Ascending aorta (tissue), 2 donors: ENCODE results near the gene WDR86. TPM values are rescaled to one million over a fixed set of nuclear protein-coding genes. Genes with fewer than 3 reads are reported as not detected.

ENCODE experiments used
- DNase-seq, 2 donors: peaks; one replicate each; pipeline ENCODE4 v3.0.0-alpha.2; 2019; ENCODE audit warnings: low spot score in 2 of 2
- H3K27ac ChIP-seq, 2 donors: fragments of 200-600 bp; sonication (generic); one replicate each; pipeline ENCODE4 v1.5.1; 2016 to 2017; ENCODE audit warnings: mild to moderate bottlenecking in 1 of 2
- H3K27me3 ChIP-seq: fragments of 200-600 bp; sonication (generic); one replicate; pipeline ENCODE4 v1.5.1; 2017
- H3K36me3 ChIP-seq, 2 donors: fragments of 200-600 bp; sonication (generic); one replicate each; pipeline ENCODE4 v1.5.1; 2016
- H3K4me1 ChIP-seq, 2 donors: fragments of 200-600 bp; sonication (generic); one replicate each; pipeline ENCODE4 v1.5.1; 2016 to 2017; ENCODE audit warnings: mild to moderate bottlenecking in 1 of 2
- H3K4me3 ChIP-seq, 2 donors: fragments of 200-600 bp; sonication (generic); one replicate each; pipeline ENCODE4 v1.5.1; 2016 to 2017; ENCODE audit warnings: mild to moderate bottlenecking in 1 of 2
- H3K9me3 ChIP-seq, 2 donors: fragments of 200-600 bp; sonication (generic); one replicate each; pipeline ENCODE4 v1.5.1; 2016
- CTCF ChIP-seq, 3 experiments: fragments of 200-600 bp in 2 of 3; fragments of 450-650 bp in 1 of 3; sonication (generic) in 2 of 3; IDR thresholded peaks; one replicate each; pipeline ENCODE4 v1.5.1; 2016 to 2019; ENCODE audit warnings: antibody characterized with exemption in 3 of 3, mild to moderate bottlenecking in 1 of 3, moderate library complexity in 1 of 3
- intact Hi-C: fragments of 100-400 bp; cut with DNase I; formaldehyde crosslinking; loops from one replicate; pipeline ENCODE4 v1.15.1; 2023
- total RNA-seq: library from RNA; depleted of rRNA; stranded (reverse); fragments of >200 nt; gene quantifications from one replicate; pipeline ENCODE4 v1.1.0, GENCODE V29; 2016

Gene WDR86
- total RNA-seq, 1 donor from 2014 or later = 4.0 TPM

- TF ChIP-seq CTCF (IDR thresholded peaks at IDR 0.05) = no peak
- Histone ChIP-seq H3K27ac (no peak overlapping the region), H3K4me3 (no peak overlapping the region), H3K4me1 (peaks cover 0 to 3% of the 10 kb centered on the region in 2 donors), H3K36me3 (peaks cover 34 to 49% of the 10 kb centered on the region in 2 donors), H3K9me3 (no peaks in the 10 kb centered on the region), H3K27me3 (no peaks in the 10 kb centered on the region)
- intact Hi-C loops = no loop called here
- DNase-seq = no peak
Observed at GRCh38 chr7:151378496-151379192, 31.2 kb downstream of the WDR86 start.

DNA sequence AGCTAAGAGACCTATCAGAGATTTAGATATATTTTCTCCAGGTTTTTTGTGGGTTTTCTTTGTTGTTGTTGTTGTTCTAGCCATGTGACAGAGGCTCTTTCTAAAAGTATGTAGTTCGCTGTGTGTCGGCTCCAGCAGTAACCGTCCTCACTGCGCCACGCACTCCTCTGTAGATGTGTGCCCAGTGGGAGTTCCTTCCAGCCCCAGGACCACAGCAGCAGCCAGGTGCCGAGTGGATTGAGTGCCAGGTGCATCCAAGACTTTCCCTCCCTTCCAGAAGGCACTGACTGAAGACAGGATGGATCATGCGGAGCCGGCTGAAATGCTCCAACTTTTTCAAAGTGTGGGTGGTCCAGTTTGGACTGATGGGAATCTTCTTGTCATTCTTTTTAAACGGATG lies 31.8 kb downstream of the WDR86 start:
- no peak overlapping the region for H3K4me3 ChIP-seq
- intact Hi-C loops = no loop called here
- no peaks in the 10 kb centered on the region for H3K9me3 ChIP-seq
- H3K4me1 ChIP-seq = peaks cover 0 to 3% of the 10 kb centered on the region in 2 donors
- no peak overlapping the region for H3K27ac ChIP-seq
- no peaks in the 10 kb centered on the region for H3K27me3 ChIP-seq
- peaks cover 36 to 53% of the 10 kb centered on the region in 2 donors for H3K36me3 ChIP-seq
- no peak for DNase-seq
- no peak for TF ChIP-seq CTCF (IDR thresholded peaks at IDR 0.05)

DNA sequence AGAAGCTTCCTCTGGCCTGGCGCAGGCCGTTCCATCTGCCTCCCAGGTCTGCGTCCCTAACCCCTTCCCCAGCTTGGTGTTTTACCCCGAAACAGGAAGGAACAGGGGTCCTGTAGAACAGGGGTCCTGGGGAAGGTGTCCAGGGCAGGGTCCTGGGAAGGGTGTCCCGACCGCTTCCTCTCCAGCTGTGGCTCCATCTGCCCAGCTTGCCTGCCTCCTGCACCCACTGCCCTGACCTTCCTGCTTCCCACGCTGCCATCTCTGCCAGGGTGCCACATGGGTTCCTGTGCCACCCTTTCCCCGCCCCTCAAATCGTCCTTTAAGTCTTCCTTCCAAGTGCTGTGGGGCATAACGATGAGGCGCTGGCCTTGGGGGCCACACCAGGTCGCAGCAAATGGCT lies 32.4 kb downstream of the WDR86 start:
- no peaks in the 10 kb centered on the region for H3K9me3 ChIP-seq
- intact Hi-C loops = no loop called here
- no peaks in the 10 kb centered on the region for H3K27me3 ChIP-seq
- peaks cover 0 to 3% of the 10 kb centered on the region in 2 donors for H3K4me1 ChIP-seq
- no peak overlapping the region for H3K27ac ChIP-seq
- H3K4me3 ChIP-seq = no peak overlapping the region
- no peak for DNase-seq
- peaks cover 36 to 56% of the 10 kb centered on the region in 2 donors for H3K36me3 ChIP-seq
- no peak for TF ChIP-seq CTCF (IDR thresholded peaks at IDR 0.05)

GRCh38 chr7:151376218-151376902 lies 33.5 kb downstream of the WDR86 start:
- no peak for TF ChIP-seq CTCF (IDR thresholded peaks at IDR 0.05)
- Histone ChIP-seq H3K9me3 (no peaks in the 10 kb centered on the region), H3K4me3 (no peak overlapping the region), H3K36me3 (peaks cover 42 to 64% of the 10 kb centered on the region in 2 donors), H3K27ac (no peak overlapping the region), H3K27me3 (no peaks in the 10 kb centered on the region), H3K4me1 (no peaks in the 10 kb centered on the region)
- DNase-seq = no peak
- intact Hi-C loops = no loop called here

DNA sequence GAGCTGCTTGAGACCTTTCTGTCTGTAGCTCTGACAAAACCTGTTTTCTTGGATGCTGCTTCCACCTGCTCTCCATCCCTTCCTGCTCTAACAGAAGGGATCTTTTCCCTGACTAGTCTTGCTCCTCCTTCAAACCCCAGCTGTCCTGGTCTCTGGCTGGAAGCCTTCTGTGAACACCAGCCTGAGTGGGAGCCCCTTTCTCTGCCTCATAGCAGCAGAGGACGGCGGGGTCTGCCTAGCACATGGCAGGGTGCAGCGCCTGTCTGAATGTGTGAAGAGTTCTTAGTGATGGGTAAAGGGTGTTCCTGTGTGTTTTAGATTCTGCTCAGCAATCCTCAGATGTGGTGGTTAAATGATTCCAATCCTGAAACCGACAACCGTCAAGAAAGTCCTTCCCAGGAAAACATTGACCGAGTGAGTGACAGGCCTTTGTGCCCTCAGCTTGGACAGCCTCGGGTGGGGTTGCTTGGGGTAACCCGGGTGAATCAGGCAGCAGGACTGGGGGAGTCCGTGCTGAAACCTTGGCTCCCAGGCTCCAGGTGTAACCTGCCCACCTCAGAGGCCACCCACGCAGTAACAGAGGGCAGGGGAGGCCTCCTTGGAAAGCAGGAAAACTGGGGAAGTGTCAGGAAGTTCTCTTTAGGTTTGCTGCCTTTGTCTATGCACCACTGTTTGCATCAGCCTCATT lies 34.2 kb downstream of the WDR86 start:
- no peak for DNase-seq

More for the DNA sequence above, 34.2 kb downstream of the WDR86 start:
- intact Hi-C loops = no loop called here
- Histone ChIP-seq H3K4me3 (no peak overlapping the region), H3K27me3 (no peaks in the 10 kb centered on the region), H3K4me1 (no peaks in the 10 kb centered on the region), H3K9me3 (no peaks in the 10 kb centered on the region), H3K36me3 (peaks cover 42 to 71% of the 10 kb centered on the region in 2 donors), H3K27ac (no peak overlapping the region)
- TF ChIP-seq CTCF (IDR thresholded peaks at IDR 0.05) = no peak
